ENCODE data around the gene EIF2AK2. TPM values are rescaled to one million over a fixed set of nuclear protein-coding genes. Genes with fewer than 3 reads are reported as not detected.
A peak's percentile ranks its signal among the peaks of the same experiment; 100 is the strongest.
"Not testable (repeated sequence)": the region's sequence is repeated elsewhere in the genome, so short reads cannot be mapped to it uniquely, and the experiment has no call there.

Gene EIF2AK2
- polyA plus RNA-seq, 2 donors: 3.6 to 4.0 TPM

GRCh38 chr2:37195862-37196319 lies 39.1 kb upstream of the EIF2AK2 start:
- H3K27ac ChIP-seq (ENCODE audit: low read depth in 2 of 2, low read length in 1 of 2): peak overlapping the region; percentile 90 to 95
- H3K27me3 ChIP-seq (ENCODE audit: control insufficient read depth in 1 of 2, insufficient read depth in 2 of 2, low read length in 2 of 2); H3K9me3 ChIP-seq (ENCODE audit: control insufficient read depth in 2 of 2, insufficient read depth in 1 of 2, low read depth in 1 of 2, low read length in 1 of 2); H3K4me1 ChIP-seq (ENCODE audit: control insufficient read depth in 2 of 2, insufficient read depth in 2 of 2, low read length in 1 of 2); H3K36me3 ChIP-seq (ENCODE audit: control insufficient read depth in 2 of 2, insufficient read depth in 2 of 2, low read length in 1 of 2): not testable (repeated sequence)
- peak overlapping the region; percentile 81 to 94 for H3K4me3 ChIP-seq (ENCODE audit: low read depth in 1 of 2, low read length in 2 of 2)
- WGBS, 2 donors: 83% methylated on average over 20 of the region's 20 CpGs

- no peak overlapping the region for H3K4me3 ChIP-seq (ENCODE audit: low read depth in 1 of 2, low read length in 2 of 2)
- no peaks in the 10 kb centered on the region for H3K27me3 ChIP-seq (ENCODE audit: control insufficient read depth in 1 of 2, insufficient read depth in 2 of 2, low read length in 2 of 2)
- no peak overlapping the region for H3K27ac ChIP-seq (ENCODE audit: low read depth in 2 of 2, low read length in 1 of 2)
- no peaks in the 10 kb centered on the region for H3K9me3 ChIP-seq (ENCODE audit: control insufficient read depth in 2 of 2, insufficient read depth in 1 of 2, low read depth in 1 of 2, low read length in 1 of 2)
- peaks cover 0 to 2% of the 10 kb centered on the region in 2 donors for H3K4me1 ChIP-seq (ENCODE audit: control insufficient read depth in 2 of 2, insufficient read depth in 2 of 2, low read length in 1 of 2)
- no peaks in the 10 kb centered on the region for H3K36me3 ChIP-seq (ENCODE audit: control insufficient read depth in 2 of 2, insufficient read depth in 2 of 2, low read length in 1 of 2)
- 81 to 88% methylated on average over 1 of the region's 1 CpG for WGBS, 2 donors
Measured at GRCh38 chr2:37192551-37192950, 35.8 kb upstream of the EIF2AK2 start.

- H3K36me3 ChIP-seq (ENCODE audit: control insufficient read depth in 2 of 2, insufficient read depth in 2 of 2, low read length in 1 of 2): no peaks in the 10 kb centered on the region
- WGBS, 2 donors: 81 to 86% methylated on average over 6 of the region's 6 CpGs
- H3K4me1 ChIP-seq (ENCODE audit: control insufficient read depth in 2 of 2, insufficient read depth in 2 of 2, low read length in 1 of 2): no peaks in the 10 kb centered on the region
- H3K27me3 ChIP-seq (ENCODE audit: control insufficient read depth in 1 of 2, insufficient read depth in 2 of 2, low read length in 2 of 2): no peaks in the 10 kb centered on the region
- H3K9me3 ChIP-seq (ENCODE audit: control insufficient read depth in 2 of 2, insufficient read depth in 1 of 2, low read depth in 1 of 2, low read length in 1 of 2): no peaks in the 10 kb centered on the region
- H3K4me3 ChIP-seq (ENCODE audit: low read depth in 1 of 2, low read length in 2 of 2): no peak overlapping the region
- H3K27ac ChIP-seq (ENCODE audit: low read depth in 2 of 2, low read length in 1 of 2): no peak overlapping the region
Measured at GRCh38 chr2:37191747-37192146, 35.0 kb upstream of the EIF2AK2 start.

GRCh38 chr2:37191253-37191652 lies 34.5 kb upstream of the EIF2AK2 start:
- Histone ChIP-seq H3K4me3 (ENCODE audit: low read depth in 1 of 2, low read length in 2 of 2) (no peak overlapping the region), H3K27me3 (ENCODE audit: control insufficient read depth in 1 of 2, insufficient read depth in 2 of 2, low read length in 2 of 2) (no peaks in the 10 kb centered on the region), H3K27ac (ENCODE audit: low read depth in 2 of 2, low read length in 1 of 2) (no peak overlapping the region), H3K9me3 (ENCODE audit: control insufficient read depth in 2 of 2, insufficient read depth in 1 of 2, low read depth in 1 of 2, low read length in 1 of 2) (no peaks in the 10 kb centered on the region), H3K4me1 (ENCODE audit: control insufficient read depth in 2 of 2, insufficient read depth in 2 of 2, low read length in 1 of 2) (no peaks in the 10 kb centered on the region), H3K36me3 (ENCODE audit: control insufficient read depth in 2 of 2, insufficient read depth in 2 of 2, low read length in 1 of 2) (no peaks in the 10 kb centered on the region)
- WGBS, 2 donors: 73 to 76% methylated on average over 4 of the region's 4 CpGs

- Histone ChIP-seq H3K4me3 (ENCODE audit: low read depth in 1 of 2, low read length in 2 of 2) (no peak overlapping the region), H3K9me3 (ENCODE audit: control insufficient read depth in 2 of 2, insufficient read depth in 1 of 2, low read depth in 1 of 2, low read length in 1 of 2) (no peaks in the 10 kb centered on the region), H3K4me1 (ENCODE audit: control insufficient read depth in 2 of 2, insufficient read depth in 2 of 2, low read length in 1 of 2) (no peaks in the 10 kb centered on the region), H3K27me3 (ENCODE audit: control insufficient read depth in 1 of 2, insufficient read depth in 2 of 2, low read length in 2 of 2) (no peaks in the 10 kb centered on the region), H3K36me3 (ENCODE audit: control insufficient read depth in 2 of 2, insufficient read depth in 2 of 2, low read length in 1 of 2) (no peaks in the 10 kb centered on the region), H3K27ac (ENCODE audit: low read depth in 2 of 2, low read length in 1 of 2) (no peak overlapping the region)
- WGBS, 2 donors: 84% methylated on average over 4 of the region's 4 CpGs
Measured at GRCh38 chr2:37190290-37190689, 33.5 kb upstream of the EIF2AK2 start.

GRCh38 chr2:37189452-37190153 lies 32.8 kb upstream of the EIF2AK2 start:
- WGBS, 2 donors: 60 to 61% methylated on average over 6 of the region's 6 CpGs
- no peaks in the 10 kb centered on the region for H3K9me3 ChIP-seq (ENCODE audit: control insufficient read depth in 2 of 2, insufficient read depth in 1 of 2, low read depth in 1 of 2, low read length in 1 of 2)
- peak overlapping the region in 1 of 2 donors; percentile 63 for H3K27ac ChIP-seq (ENCODE audit: low read depth in 2 of 2, low read length in 1 of 2)
- no peaks in the 10 kb centered on the region for H3K36me3 ChIP-seq (ENCODE audit: control insufficient read depth in 2 of 2, insufficient read depth in 2 of 2, low read length in 1 of 2)
- no peak overlapping the region for H3K4me3 ChIP-seq (ENCODE audit: low read depth in 1 of 2, low read length in 2 of 2)
- no peaks in the 10 kb centered on the region for H3K27me3 ChIP-seq (ENCODE audit: control insufficient read depth in 1 of 2, insufficient read depth in 2 of 2, low read length in 2 of 2)
- H3K4me1 ChIP-seq (ENCODE audit: control insufficient read depth in 2 of 2, insufficient read depth in 2 of 2, low read length in 1 of 2): no peaks in the 10 kb centered on the region

GRCh38 chr2:37188570-37188969 lies 31.8 kb upstream of the EIF2AK2 start, which contains the start of gene SULT6B1:
TSS of gene SULT6B1 (minus strand) at chr2:37188670. CDS start at chr2:37188640, 30 bp downstream.
- no peak within 1 kb of the TSS for H3K4me3 ChIP-seq (ENCODE audit: low read depth in 1 of 2, low read length in 2 of 2)
- 91 to 95% methylated on average over 2 of the region's 2 CpGs for WGBS, 2 donors
- no peaks in the 10 kb centered on the region for H3K4me1 ChIP-seq (ENCODE audit: control insufficient read depth in 2 of 2, insufficient read depth in 2 of 2, low read length in 1 of 2)
- peak within 1 kb of the TSS in 1 of 2 donors; percentile 63 for H3K27ac ChIP-seq (ENCODE audit: low read depth in 2 of 2, low read length in 1 of 2)
- H3K9me3 ChIP-seq (ENCODE audit: control insufficient read depth in 2 of 2, insufficient read depth in 1 of 2, low read depth in 1 of 2, low read length in 1 of 2): no peaks in the 10 kb centered on the region
- no peaks in the 10 kb centered on the region for H3K27me3 ChIP-seq (ENCODE audit: control insufficient read depth in 1 of 2, insufficient read depth in 2 of 2, low read length in 2 of 2)
- H3K36me3 ChIP-seq (ENCODE audit: control insufficient read depth in 2 of 2, insufficient read depth in 2 of 2, low read length in 1 of 2): no peaks in the 10 kb centered on the region

GRCh38 chr2:37181726-37182684 lies 25.2 kb upstream of the EIF2AK2 start:
- no peak overlapping the region for H3K27ac ChIP-seq (ENCODE audit: low read depth in 2 of 2, low read length in 1 of 2)
- H3K4me3 ChIP-seq (ENCODE audit: low read depth in 1 of 2, low read length in 2 of 2): no peak overlapping the region
- 75 to 80% methylated on average over 17 of the region's 17 CpGs for WGBS, 2 donors
- H3K9me3 ChIP-seq (ENCODE audit: control insufficient read depth in 2 of 2, insufficient read depth in 1 of 2, low read depth in 1 of 2, low read length in 1 of 2): no peaks in the 10 kb centered on the region
- H3K4me1 ChIP-seq (ENCODE audit: control insufficient read depth in 2 of 2, insufficient read depth in 2 of 2, low read length in 1 of 2): no peaks in the 10 kb centered on the region
- H3K27me3 ChIP-seq (ENCODE audit: control insufficient read depth in 1 of 2, insufficient read depth in 2 of 2, low read length in 2 of 2): no peaks in the 10 kb centered on the region
- H3K36me3 ChIP-seq (ENCODE audit: control insufficient read depth in 2 of 2, insufficient read depth in 2 of 2, low read length in 1 of 2): no peaks in the 10 kb centered on the region

- WGBS, 2 donors: 93 to 94% methylated on average over 5 of the region's 5 CpGs
- no peaks in the 10 kb centered on the region for H3K36me3 ChIP-seq (ENCODE audit: control insufficient read depth in 2 of 2, insufficient read depth in 2 of 2, low read length in 1 of 2)
- H3K4me3 ChIP-seq (ENCODE audit: low read depth in 1 of 2, low read length in 2 of 2): no peak overlapping the region
- H3K9me3 ChIP-seq (ENCODE audit: control insufficient read depth in 2 of 2, insufficient read depth in 1 of 2, low read depth in 1 of 2, low read length in 1 of 2): no peaks in the 10 kb centered on the region
- H3K27ac ChIP-seq (ENCODE audit: low read depth in 2 of 2, low read length in 1 of 2): no peak overlapping the region
- H3K27me3 ChIP-seq (ENCODE audit: control insufficient read depth in 1 of 2, insufficient read depth in 2 of 2, low read length in 2 of 2): no peaks in the 10 kb centered on the region
- H3K4me1 ChIP-seq (ENCODE audit: control insufficient read depth in 2 of 2, insufficient read depth in 2 of 2, low read length in 1 of 2): no peaks in the 10 kb centered on the region
Measured at GRCh38 chr2:37180640-37181039, 23.9 kb upstream of the EIF2AK2 start.
